NCI-H1417 treated with DMSO at 0.1 percent for 48 hours (cell line): ENCODE measurements around the gene TSEN54.

Experiments
- DNase-seq: peaks from one replicate; lab custom pipeline; 2025; lab: John Stamatoyannopoulos, UW

Gene TSEN54

GRCh38 chr17:75565618-75566017 lies 49.3 kb downstream of the TSEN54 start:
- no peak for DNase-seq

- DNase-seq: no peak
Measured at GRCh38 chr17:75566416-75566815, 50.1 kb downstream of the TSEN54 start.

GRCh38 chr17:75566834-75567233 lies 50.5 kb downstream of the TSEN54 start:
- DNase-seq: no peak

GRCh38 chr17:75568412-75569255 lies 52.3 kb downstream of the TSEN54 start:
- no peak for DNase-seq

- DNase-seq: no peak
Measured at GRCh38 chr17:75570034-75570676, 53.8 kb downstream of the TSEN54 start.

- DNase-seq: no peak
Measured at GRCh38 chr17:75570772-75571171, 54.4 kb downstream of the TSEN54 start.

- no peak for DNase-seq
Measured at GRCh38 chr17:75571197-75571884, 55.0 kb downstream of the TSEN54 start.

GRCh38 chr17:75571885-75572215 lies 55.5 kb downstream of the TSEN54 start:
- DNase-seq: no peak

GRCh38 chr17:75572713-75573539 lies 56.6 kb downstream of the TSEN54 start:
- no peak for DNase-seq

GRCh38 chr17:75573540-75573957 lies 57.2 kb downstream of the TSEN54 start:
- no peak for DNase-seq

- no peak for DNase-seq
Measured at GRCh38 chr17:75573994-75574393, 57.7 kb downstream of the TSEN54 start.
